Stimulated activated CD8-positive, alpha-beta memory T cell treated with anti-CD3 and anti-CD28 coated beads, Interleukin-7, amount 100 ng/mL, for 48 hours (primary cell): ENCODE data around the gene CTAGE15.
A peak's percentile ranks its signal among the peaks of the same experiment; 100 is the strongest.
"Not testable (repeated sequence)": the region's sequence is repeated elsewhere in the genome, so short reads cannot be mapped to it uniquely, and the experiment has no call there.

Experiments
- DNase-seq, 2 donors: peaks; one replicate each; pipeline ENCODE4 v3.0.0-alpha.2; 2020; ENCODE audit warnings: low read depth in 1 of 2; ENCODE audit errors: extremely low read depth in 1 of 2

The CTAGE15 gene

DNA sequence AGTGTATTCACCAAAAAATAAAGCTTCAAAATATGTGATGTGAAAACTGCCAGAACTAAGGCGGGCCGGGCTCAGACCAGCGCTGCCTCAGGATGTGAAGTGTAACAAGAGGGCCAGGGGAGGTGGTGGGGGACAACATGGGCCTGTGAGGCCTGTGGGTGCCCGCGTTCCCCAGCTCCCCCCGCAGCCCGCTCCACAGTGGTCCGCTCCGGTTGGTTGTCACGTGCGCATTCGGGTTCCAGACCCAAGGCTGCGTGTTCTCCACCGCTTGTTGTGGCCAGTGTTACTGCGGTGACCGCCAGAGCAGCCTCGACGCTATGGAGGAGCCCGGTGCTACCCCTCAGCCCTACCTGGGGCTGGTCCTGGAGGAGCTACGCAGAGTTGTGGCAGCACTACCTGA is at the start of gene CTAGE15:
Gene CTAGE15 (plus strand): TSS at position 301 of the 400 bp plus-strand sequence. CDS start 17 bp downstream, at position 318.
- DNase-seq = not testable (repeated sequence)

GRCh38 chr7:143522309-143522916 is 49.2 kb upstream of the CTAGE15 start:
- DNase-seq = not testable (repeated sequence)

- not testable (repeated sequence) for DNase-seq
Measured at GRCh38 chr7:143531169-143531926, 40.3 kb upstream of the CTAGE15 start.

DNA sequence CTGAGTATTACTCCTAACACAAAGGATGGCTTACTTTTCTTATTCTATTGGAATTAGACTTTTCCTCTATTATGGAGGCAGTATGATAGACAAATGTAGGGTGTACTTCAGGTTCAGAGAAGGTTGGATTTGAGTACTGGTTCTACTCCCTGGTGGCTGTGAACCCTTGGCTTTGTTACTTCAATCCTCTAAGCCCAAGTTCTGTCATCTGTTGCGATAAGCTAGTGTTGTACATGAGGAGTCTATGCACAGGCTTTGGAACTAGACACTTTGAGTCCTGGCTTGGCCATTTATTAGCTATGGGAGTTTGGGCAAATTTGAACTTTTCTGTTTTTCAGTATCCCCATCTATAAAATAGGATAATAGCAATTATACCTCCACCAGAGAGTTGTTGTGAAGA is 39.7 kb upstream of the CTAGE15 start:
- not testable (repeated sequence) for DNase-seq

GRCh38 chr7:143533213-143533839 is 38.3 kb upstream of the CTAGE15 start:
- DNase-seq = not testable (repeated sequence)

DNA sequence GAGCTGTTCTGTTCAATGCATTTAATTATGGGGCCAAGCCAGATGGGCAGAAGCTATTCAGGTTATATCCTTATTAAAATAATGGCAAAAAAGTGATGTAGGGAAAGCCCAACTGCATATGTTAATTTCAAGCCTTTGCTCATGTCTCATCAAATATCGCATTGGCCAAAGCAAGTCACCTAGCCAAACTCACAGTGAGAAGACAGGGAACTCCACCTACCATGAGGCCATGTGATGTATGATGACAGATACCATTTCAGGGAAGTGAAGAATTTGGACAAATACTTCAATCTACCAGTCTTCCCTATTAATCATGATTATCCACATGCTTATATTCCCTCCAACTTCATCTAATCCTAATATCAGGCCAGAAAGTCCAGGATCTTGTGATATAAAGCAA is 35.2 kb upstream of the CTAGE15 start:
- DNase-seq = not testable (repeated sequence)

DNA sequence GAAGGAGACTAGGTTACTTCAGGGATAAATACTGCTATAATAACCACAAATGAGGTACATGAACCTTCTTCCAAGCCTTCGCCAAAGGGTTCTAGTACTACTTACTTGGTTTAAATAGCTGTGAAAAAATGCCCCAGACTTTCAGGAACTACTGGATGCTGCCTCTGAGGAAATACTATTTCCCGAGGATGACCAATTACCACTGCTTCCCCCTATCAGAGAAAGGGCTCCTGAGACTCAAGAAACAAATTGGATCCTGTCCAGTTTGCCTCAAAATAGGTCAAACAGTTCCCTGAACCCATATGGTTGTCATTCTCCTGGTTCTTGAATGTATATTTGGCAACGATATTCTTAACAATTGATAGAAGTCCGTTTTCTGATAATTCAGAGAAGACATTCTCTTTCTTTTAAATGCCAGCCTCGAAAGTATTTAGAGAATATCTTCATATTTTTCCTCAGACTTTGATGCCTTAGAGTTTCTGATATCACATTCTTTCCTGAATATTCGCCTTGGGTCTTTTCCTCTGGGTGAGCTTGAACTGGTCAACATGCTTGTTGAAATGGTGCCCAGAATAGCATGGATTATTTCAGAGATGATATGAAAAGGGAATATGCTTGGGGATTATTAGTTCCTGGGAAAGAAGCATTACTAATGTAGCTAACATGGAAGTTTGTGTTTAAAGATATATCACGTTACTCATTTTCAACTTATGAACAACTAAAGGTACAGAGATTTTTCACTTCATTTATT is 28.1 kb upstream of the CTAGE15 start:
- not testable (repeated sequence) for DNase-seq

GRCh38 chr7:143555968-143556367 is 15.6 kb upstream of the CTAGE15 start:
- DNase-seq = not testable (repeated sequence)

DNA sequence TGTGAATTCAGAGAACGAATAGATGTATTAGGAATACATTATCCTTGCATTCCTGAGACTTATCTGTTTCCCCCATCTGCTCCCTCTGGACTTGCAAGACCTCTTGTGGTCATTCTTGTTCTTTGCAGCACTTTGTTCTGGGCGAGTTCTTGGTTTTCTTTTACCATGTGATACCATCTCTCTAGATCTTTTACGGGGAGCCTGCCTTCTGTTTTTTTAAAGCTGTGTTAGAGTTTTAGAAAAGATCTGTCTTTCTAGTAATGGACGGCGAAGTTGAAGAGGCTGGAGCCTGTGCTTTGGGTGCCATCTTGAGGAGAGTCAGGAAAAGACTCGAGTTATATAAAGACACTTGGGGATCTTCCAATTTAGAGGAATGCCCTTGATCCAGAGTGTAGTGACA is 8.3 kb upstream of the CTAGE15 start:
- not testable (repeated sequence) for DNase-seq

DNA sequence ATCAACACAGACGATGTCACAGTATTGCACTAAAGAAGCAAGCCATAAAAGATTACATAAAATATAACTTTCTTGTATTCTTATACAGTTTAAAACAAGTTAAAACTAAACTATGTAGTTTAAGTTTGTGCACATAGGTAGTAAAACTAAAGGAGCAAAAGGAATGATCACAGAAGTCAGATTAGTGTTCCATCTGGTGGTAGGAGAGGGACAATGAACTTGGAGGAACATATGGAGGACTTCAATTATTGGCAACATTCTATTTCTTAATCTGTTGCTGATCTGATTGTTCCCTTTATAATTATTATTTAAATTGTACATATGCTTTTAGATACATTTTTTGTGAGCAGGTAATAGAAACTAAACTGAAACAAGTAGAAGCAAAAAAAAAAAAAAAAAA is 5.6 kb upstream of the CTAGE15 start:
- not testable (repeated sequence) for DNase-seq

- DNase-seq = not testable (repeated sequence)
Measured at GRCh38 chr7:143588183-143588582, 16.6 kb downstream of the CTAGE15 start.

DNA sequence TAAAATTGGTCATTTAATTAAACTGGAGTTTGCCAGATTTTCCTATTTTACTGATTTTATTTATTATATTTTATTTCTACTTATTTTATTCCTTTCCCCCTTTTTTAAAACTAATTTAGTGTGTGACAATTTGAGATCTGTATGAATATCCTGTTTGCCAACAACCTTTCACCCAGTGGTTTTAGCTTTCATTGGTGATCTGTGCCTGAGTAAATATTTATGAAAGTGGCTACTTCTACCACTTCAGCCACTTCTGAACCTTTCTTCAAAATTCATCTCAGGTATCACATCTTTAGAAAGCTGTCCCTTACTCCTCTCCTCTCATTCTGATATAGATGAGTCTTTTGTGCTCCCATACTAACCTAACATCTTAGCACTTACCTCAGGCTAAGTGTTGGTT is 18.3 kb downstream of the CTAGE15 start:
- not testable (repeated sequence) for DNase-seq

GRCh38 chr7:143598086-143598485 is 26.5 kb downstream of the CTAGE15 start:
- not testable (repeated sequence) for DNase-seq

- DNase-seq = not testable (repeated sequence)
Measured at GRCh38 chr7:143603549-143603948, 31.9 kb downstream of the CTAGE15 start.

DNA sequence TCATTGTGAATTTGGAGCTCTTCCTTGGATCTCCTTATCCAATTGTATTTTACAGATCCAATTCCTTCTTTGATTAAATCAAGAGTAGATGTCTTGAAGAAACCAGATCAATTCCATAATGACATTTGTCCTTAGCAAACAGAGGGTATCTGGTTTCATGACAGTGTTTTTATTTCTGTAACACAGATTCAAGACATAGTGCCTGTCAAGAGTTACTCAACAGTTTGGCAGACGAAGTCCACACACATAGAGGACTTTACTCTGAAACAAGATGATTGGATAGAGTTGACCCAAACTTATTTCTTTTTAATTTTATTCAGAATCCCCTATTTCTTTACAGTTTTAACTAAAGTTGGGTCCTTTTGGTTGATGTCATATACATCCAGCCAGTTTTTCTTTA is 34.5 kb downstream of the CTAGE15 start:
- not testable (repeated sequence) for DNase-seq

GRCh38 chr7:143615545-143615944 is 43.9 kb downstream of the CTAGE15 start:
- not testable (repeated sequence) for DNase-seq

DNA sequence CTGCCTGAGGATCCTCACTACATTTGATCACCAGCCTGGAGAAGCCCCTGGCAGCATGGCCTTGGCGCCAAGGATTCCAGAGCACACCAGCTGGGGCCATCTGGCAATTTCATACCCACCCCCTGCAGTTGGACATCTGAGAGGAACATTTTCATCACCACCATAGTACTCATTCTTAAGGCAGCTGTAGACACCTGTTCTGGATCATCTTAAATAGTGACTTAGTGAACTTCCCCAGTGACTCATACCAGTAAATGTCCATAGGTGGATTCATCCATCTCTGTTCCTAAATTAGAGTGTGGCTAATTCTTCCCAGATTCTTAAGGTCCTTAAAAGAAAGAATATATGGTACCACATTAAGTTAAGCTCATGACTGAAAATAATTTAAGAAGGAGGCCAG is 45.6 kb downstream of the CTAGE15 start:
- not testable (repeated sequence) for DNase-seq

DNA sequence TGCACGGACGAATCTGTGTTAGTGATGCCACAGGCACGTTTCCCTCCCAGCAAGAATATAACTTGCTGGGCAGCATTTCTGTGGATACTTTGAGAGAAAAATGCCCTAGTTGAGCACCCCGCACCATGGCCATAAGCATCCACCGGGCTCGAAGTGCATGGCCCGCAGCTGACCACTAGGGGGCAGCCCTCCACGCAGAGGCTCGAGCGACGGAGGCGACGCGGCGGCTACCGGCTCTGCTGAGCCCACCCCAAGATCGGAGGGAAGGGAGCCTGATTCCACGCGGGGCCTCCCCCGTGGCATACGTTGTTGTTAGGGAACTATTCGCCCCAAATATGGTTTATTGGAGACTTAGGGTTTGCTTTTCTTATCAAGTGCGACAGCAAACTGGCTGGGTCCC is 48.5 kb downstream of the CTAGE15 start:
- DNase-seq = not testable (repeated sequence)

DNA sequence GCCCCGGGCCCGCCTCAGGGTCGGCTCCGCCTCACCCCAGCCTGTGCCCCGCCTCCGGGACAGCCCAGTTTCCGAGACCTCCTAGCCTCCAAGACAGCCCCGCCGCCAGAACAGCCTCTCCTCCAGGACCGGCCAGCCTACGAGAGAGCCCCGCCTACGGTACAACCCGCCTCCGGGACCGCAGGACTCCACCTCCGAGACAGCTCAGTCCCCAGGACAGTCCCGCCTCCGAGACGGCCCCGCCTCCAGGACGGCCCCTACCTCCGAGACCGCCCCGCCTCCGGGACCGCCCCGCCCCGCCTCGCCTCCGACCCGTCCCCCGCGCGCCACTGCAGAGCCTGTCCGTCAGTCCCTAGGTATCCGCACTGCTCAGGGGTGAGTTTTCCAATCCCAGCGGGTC is 49.0 kb downstream of the CTAGE15 start, which contains the start of gene TCAF2:
Gene TCAF2 (plus strand): TSS at position 329 of the 400 bp plus-strand sequence.
- DNase-seq = peak; percentile 40 to 43

DNA sequence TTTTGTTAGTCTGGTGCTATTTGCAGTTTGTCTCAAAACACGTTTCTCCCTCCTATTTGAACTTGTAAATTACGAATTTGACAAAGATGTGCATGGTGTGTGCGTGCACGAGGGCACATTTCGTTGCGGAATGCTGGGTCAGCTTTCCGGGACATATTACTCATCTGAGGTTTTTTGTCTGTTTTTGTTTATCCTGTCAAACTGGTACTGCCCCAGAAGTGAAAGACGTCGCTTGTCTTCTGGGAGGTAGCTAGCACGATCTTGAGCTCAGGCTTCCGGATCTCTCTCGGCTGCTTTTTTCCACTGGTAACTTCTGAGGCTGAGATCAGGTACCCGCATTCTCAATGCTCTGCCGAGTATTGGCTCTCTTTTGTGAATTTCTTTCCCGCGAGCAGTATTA is 49.6 kb downstream of the CTAGE15 start:
- not testable (repeated sequence) for DNase-seq

GRCh38 chr7:143622130-143622529 is 50.5 kb downstream of the CTAGE15 start:
- DNase-seq = not testable (repeated sequence)
